ENCODE results near the gene PAX7.

- TF ChIP-seq REST (IDR thresholded peaks at IDR 0.05; ENCODE audit: borderline replicate concordance) (no peak), POLR2AphosphoS5 (IDR thresholded peaks at IDR 0.05) (no peak), CTCF (IDR thresholded peaks at IDR 0.05; ENCODE audit: poor library complexity, severe bottlenecking) (no peak)
Observed at GRCh38 chr1:18686540-18686939, 55.9 kb downstream of the PAX7 start.
